ENCODE data around the gene A2M.

DNA sequence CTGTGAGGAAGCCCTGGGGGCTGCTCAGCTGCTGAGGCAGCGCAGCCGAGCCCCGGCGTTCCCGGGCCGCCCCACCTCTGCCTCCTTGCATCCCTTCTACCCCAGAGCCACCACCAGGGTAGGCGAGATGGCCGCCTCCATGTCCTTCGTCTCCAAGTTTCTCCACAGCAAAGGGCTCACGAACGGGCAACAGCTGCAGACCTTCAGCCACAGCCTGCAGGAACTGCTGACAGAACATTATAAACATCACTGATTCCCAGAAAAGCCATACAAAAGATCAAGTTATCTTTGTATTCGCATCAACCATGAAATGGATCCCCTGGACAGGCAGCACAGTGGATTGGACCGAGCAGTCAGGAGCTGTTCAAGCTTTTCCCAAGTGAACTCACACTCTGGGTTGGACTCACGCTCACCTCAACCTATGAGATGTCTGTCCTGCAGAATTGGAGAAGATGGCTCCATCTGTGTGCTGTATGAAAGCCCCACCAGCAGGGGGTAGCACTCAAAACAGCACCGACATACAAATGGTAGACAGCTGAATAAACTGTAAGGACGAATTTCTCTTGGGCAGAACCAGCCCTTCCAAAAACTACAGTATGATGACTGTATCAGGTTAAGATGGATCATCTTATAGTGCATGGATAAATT, 19.4 kb upstream of the A2M start:
- TF ChIP-seq POLR2AphosphoS5 (IDR thresholded peaks at IDR 0.05; ENCODE audit: low read length) (no peak), CHD2 (IDR thresholded peaks at IDR 0.05; ENCODE audit: borderline replicate concordance, low read depth, low read length) (no peak), HDAC2 (IDR thresholded peaks at IDR 0.05) (no peak), EGR1 (IDR thresholded peaks at IDR 0.05; ENCODE audit: borderline replicate concordance in 1 of 2, low read depth in 2 of 2, low read length in 2 of 2) (no peak), FOXK2 (IDR thresholded peaks at IDR 0.05) (no peak), ZNF274 (IDR thresholded peaks at IDR 0.05; ENCODE audit: insufficient read depth, insufficient read length) (no peak), FOS (IDR thresholded peaks at IDR 0.05; ENCODE audit: borderline replicate concordance, extremely low read depth, insufficient read length) (no peak), MXI1 (IDR thresholded peaks at IDR 0.05; ENCODE audit: low read depth, low read length) (no peak), NR2C1 (IDR thresholded peaks at IDR 0.05) (no peak)
- TF ChIP-seq, protein P1, sequence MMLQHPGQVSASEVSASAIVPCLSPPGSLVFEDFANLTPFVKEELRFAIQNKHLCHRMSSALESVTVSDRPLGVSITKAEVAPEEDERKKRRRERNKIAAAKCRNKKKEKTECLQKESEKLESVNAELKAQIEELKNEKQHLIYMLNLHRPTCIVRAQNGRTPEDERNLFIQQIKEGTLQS (IDR thresholded peaks at IDR 0.05; ENCODE audit: borderline replicate concordance, extremely low read depth, low read depth, low read length) = no peak
- TF ChIP-seq, protein P2, sequence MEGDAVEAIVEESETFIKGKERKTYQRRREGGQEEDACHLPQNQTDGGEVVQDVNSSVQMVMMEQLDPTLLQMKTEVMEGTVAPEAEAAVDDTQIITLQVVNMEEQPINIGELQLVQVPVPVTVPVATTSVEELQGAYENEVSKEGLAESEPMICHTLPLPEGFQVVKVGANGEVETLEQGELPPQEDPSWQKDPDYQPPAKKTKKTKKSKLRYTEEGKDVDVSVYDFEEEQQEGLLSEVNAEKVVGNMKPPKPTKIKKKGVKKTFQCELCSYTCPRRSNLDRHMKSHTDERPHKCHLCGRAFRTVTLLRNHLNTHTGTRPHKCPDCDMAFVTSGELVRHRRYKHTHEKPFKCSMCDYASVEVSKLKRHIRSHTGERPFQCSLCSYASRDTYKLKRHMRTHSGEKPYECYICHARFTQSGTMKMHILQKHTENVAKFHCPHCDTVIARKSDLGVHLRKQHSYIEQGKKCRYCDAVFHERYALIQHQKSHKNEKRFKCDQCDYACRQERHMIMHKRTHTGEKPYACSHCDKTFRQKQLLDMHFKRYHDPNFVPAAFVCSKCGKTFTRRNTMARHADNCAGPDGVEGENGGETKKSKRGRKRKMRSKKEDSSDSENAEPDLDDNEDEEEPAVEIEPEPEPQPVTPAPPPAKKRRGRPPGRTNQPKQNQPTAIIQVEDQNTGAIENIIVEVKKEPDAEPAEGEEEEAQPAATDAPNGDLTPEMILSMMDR (IDR thresholded peaks at IDR 0.05 in 2 of 3, conservative IDR thresholded peaks at IDR 0.05 in 1 of 3; ENCODE audit: control insufficient read depth in 2 of 3, extremely low read depth in 1 of 3, insufficient read depth in 1 of 3, low read depth in 3 of 3, low read length in 3 of 3) = peak; percentile 24 to 56 (median 51); a peak in 5 of 6 replicates
- TF ChIP-seq, protein P3, sequence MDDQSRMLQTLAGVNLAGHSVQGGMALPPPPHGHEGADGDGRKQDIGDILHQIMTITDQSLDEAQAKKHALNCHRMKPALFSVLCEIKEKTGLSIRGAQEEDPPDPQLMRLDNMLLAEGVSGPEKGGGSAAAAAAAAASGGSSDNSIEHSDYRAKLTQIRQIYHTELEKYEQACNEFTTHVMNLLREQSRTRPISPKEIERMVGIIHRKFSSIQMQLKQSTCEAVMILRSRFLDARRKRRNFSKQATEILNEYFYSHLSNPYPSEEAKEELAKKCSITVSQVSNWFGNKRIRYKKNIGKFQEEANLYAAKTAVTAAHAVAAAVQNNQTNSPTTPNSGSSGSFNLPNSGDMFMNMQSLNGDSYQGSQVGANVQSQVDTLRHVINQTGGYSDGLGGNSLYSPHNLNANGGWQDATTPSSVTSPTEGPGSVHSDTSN (IDR thresholded peaks at IDR 0.05; ENCODE audit: insufficient replicate concordance, low read depth, low read length) = no peak
